SJSA1 (cell line): Measurements from ENCODE around the gene TAPT1. TPM values are rescaled to one million over a fixed set of nuclear protein-coding genes. Genes with fewer than 3 reads are reported as not detected.
"Not testable (repeated sequence)": the region's sequence is repeated elsewhere in the genome, so short reads cannot be mapped to it uniquely, and the experiment has no call there.

Source experiments
- DNase-seq, 2 experiments: peaks; one replicate each; pipeline ENCODE4 v3.0.0-alpha.2; 2015 to 2020; ENCODE audit warnings: low spot score in 2 of 2, low read depth in 1 of 2
- H3K27ac ChIP-seq: fragments of 250-450 bp; sonication (Bioruptor Pico); 2 replicates; pipeline ENCODE4 v1.5.1; 2020; ENCODE audit warnings: mild to moderate bottlenecking, moderate library complexity
- H3K27me3 ChIP-seq: fragments of 250-450 bp; sonication (Bioruptor Pico); replicated peaks from 2 replicates; pipeline ENCODE4 v1.5.1; 2020; ENCODE audit warnings: mild to moderate bottlenecking, moderate library complexity
- H3K36me3 ChIP-seq: fragments of 250-450 bp; sonication (Bioruptor Pico); 2 replicates; pipeline ENCODE4 v1.5.1; 2020; ENCODE audit warnings: mild to moderate bottlenecking
- H3K4me1 ChIP-seq: fragments of 250-450 bp; sonication (Bioruptor Pico); replicated peaks from 2 replicates; pipeline ENCODE4 v1.6.1; 2021; ENCODE audit warnings: mild to moderate bottlenecking
- H3K4me3 ChIP-seq: fragments of 250-450 bp; sonication (Bioruptor Pico); 2 replicates; pipeline ENCODE4 v1.5.1; 2020; ENCODE audit warnings: mild to moderate bottlenecking
- H3K9me3 ChIP-seq: fragments of 250-450 bp; sonication (Bioruptor Pico); replicated peaks from 2 replicates; pipeline ENCODE4 v1.5.1; 2020; ENCODE audit warnings: mild to moderate bottlenecking
- total RNA-seq: library from RNA; depleted of rRNA; stranded (reverse); fragments of >200 nt; shearing (Covaris generic); gene quantifications from 2 replicates; pipeline ENCODE4 v1.2.3, GENCODE V29; 2014

TAPT1 gene
- total RNA-seq, 1 experiment from 2014 or later: 8.9 TPM

DNA sequence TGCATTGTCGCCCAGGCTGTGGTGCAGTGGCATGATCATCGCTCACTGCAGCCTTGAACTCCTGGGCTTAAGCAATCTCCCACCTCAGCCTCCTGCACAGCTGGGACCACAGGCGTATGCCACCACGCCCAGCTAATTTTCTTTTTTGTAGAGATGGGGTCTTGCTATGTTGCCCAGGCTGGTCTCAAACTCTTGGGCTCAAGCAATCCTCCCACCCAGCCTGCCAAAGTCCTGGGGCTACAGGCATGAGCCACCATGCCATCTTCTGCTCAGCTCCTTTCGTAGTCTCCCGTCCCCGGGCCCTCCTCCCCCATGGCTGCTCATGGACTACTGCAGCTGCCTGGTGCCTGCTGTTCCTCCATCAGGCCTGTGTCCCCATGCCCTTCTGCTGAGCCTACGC lies 58.1 kb downstream of the TAPT1 start:
- no peaks in the 10 kb centered on the region for H3K36me3 ChIP-seq
- H3K9me3 ChIP-seq: no peaks in the 10 kb centered on the region
- H3K4me1 ChIP-seq: no peaks in the 10 kb centered on the region
- H3K27me3 ChIP-seq: no peaks in the 10 kb centered on the region
- DNase-seq: no peak
- no peak overlapping the region for H3K27ac ChIP-seq
- H3K4me3 ChIP-seq: no peak overlapping the region

DNA sequence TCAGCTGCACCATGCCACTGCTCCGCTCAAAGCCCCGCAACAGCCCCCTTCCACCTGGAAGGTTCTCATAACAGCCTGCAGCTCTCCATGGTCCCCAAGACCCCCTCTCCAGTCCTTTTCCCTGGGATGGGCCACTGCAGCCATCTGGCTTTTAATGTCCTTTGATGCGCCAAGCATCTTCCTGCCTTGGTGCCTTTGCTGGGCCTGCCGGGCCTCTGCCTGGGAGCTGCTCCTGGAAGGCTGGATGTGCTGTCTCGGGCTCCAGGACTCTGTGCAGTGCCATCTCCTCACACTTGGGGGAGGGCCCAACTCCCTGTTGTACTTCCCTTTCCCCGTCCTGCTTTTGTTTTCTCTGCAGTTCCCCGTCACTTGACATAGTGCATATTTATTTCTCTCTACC lies 60.3 kb downstream of the TAPT1 start:
- no peak for DNase-seq
- Histone ChIP-seq H3K4me1 (no peaks in the 10 kb centered on the region), H3K27ac (no peak overlapping the region), H3K4me3 (no peak overlapping the region), H3K27me3 (no peaks in the 10 kb centered on the region), H3K36me3 (no peaks in the 10 kb centered on the region), H3K9me3 (no peaks in the 10 kb centered on the region)

DNA sequence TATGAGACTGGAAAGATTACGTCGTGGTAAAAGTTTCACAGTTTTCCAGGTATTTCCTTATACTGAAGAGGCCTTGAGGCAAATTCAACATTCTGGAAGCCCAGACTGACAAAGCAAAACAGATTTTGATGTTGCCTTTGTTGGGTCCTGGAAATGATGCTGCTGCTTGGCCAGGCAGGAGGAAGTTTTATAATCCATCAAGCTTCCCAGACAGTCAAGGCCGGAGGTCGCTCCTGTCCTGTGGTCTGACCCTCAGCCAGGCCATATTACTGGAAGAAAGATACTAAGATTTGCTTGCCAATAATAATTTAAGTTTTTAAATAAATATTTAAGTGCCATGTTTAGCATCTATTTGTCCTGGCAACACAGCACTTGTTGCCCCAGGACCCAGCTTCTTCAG lies 63.4 kb downstream of the TAPT1 start:
- H3K4me1 ChIP-seq: no peaks in the 10 kb centered on the region
- no peaks in the 10 kb centered on the region for H3K9me3 ChIP-seq
- no peaks in the 10 kb centered on the region for H3K36me3 ChIP-seq
- H3K27me3 ChIP-seq: no peaks in the 10 kb centered on the region
- no peak for DNase-seq
- no peak overlapping the region for H3K4me3 ChIP-seq
- no peak overlapping the region for H3K27ac ChIP-seq

DNA sequence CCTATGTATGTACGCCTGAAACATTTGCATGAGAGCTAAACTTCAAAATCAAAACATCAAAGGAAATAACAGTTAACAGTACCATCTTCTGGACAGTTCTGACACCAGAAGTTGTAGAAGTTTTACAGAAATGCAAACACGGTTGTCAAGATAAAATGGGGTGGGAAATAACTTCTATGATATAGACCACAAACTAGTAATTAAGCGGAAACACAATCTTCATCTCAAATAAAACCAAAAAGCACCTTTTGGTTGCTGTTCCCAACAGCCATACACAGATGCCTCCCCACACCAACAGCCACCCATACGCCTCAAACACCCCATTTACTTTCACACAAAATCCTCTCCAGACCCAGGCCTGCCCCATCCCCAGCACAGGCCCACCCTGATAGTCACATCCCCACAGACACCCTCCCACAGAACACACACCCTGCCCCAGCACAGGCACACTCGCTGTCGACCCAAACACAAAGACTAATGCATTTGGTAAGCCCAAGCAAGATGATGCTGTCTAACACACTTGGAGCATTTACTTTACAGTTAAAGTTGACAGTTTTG lies 64.3 kb downstream of the TAPT1 start:
- Histone ChIP-seq H3K27ac (no peak overlapping the region), H3K4me3 (no peak overlapping the region), H3K36me3 (no peaks in the 10 kb centered on the region), H3K9me3 (no peaks in the 10 kb centered on the region), H3K27me3 (no peaks in the 10 kb centered on the region), H3K4me1 (no peaks in the 10 kb centered on the region)
- no peak for DNase-seq

DNA sequence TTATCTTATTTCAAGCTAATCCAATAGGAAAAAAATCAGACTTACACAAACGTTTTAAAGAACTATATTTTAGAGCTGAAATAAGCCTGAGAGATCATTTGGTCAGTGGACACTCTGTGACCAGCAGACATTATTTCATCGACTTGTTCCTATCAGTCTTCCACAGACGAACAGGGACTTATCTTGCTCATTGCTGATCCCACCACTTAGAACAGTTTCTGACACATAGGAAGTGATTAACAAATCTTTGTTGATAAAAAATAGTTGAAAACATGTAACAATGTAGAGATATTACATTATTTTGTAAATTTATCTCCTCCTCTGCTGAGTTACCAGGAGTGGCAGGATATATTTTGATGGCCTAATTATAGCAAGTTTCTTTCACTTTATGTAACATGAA lies 65.8 kb downstream of the TAPT1 start:
- Histone ChIP-seq H3K27me3 (no peaks in the 10 kb centered on the region), H3K4me3 (no peak overlapping the region), H3K4me1 (no peaks in the 10 kb centered on the region), H3K36me3 (no peaks in the 10 kb centered on the region), H3K27ac (no peak overlapping the region), H3K9me3 (no peaks in the 10 kb centered on the region)
- DNase-seq: no peak

DNA sequence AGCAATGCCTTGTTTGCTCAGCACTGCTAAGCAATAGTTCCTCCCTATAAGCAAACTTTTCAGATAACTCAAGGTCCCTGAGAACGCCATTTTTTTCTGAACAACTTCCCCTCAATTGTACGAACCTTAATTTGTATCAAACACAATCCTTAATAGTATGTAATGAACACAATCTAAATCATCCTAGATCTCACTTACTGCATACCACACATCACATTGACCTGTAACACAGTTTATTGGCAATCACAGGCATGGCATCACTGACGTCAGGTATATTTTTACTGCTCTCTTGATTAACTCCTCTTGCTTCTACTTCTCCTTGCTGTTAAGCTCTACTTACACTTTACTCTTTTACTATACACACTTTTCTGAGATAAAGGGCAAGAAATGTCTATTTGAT lies 67.0 kb downstream of the TAPT1 start:
- H3K4me3 ChIP-seq: no peak overlapping the region
- no peaks in the 10 kb centered on the region for H3K27me3 ChIP-seq
- no peak overlapping the region for H3K27ac ChIP-seq
- DNase-seq: no peak
- H3K9me3 ChIP-seq: no peaks in the 10 kb centered on the region
- no peaks in the 10 kb centered on the region for H3K4me1 ChIP-seq
- H3K36me3 ChIP-seq: no peaks in the 10 kb centered on the region

DNA sequence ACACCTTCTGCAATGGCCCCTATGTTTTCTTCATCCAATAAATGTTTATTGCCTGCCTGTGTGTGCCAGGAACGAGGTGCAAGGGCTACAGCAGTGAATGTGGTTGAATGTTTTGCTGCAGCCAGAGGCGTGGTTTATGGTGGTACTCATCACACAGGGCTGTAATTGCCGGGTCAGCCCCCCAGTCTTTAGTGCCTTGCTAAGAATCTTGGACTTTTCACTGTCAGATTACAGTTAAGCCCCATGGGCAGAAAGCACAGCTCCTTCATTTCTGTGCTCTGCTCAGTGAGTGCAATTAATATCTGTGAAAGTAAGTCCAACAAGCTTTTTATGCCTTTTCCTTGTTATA lies 67.8 kb downstream of the TAPT1 start:
- Histone ChIP-seq H3K9me3 (no peaks in the 10 kb centered on the region), H3K27me3 (no peaks in the 10 kb centered on the region), H3K27ac (no peak overlapping the region), H3K4me3 (no peak overlapping the region), H3K4me1 (no peaks in the 10 kb centered on the region), H3K36me3 (no peaks in the 10 kb centered on the region)
- DNase-seq: no peak

DNA sequence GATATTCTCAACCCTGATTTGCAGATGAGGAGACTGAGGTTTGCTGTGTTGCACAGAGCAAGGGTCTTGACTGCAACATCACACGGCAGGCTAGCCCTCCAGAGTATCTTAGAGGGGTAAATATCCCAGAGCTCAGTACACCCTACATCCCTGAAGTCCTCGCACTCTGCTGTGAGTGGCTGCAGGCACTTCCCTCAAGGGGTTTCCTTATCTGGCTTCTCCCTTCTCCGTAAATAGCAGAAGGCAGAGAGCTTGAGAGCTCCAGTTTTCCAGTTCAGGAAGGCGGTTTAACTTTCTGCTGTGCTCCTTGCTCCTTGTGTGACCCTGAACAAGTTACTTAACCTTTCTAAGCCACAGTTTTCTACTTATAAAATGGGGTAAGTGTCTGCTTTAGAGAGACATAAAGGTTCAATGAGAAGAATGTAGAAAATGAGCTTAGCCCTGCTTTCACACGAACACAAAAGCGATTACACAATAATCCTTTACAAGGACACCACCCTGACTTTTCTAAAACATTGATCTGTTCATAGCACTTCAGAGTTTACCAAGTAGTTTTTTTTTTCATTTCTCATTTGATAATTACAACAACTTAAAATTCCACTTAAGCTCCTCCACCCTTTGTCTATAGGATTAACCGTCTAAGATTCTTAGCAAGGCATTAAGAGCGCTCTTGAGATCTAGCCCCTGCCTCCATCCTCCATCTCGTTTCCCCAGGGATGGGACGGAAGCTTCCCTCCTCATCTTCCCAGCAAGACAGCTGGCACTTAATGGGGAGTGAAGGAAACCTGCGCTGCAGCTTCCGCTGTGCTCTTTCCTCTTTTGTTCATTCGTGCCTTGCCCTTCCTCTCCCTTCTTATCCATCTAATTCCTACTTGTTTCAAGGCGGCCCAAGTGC lies 68.4 kb downstream of the TAPT1 start:
- no peak overlapping the region for H3K27ac ChIP-seq
- H3K9me3 ChIP-seq: no peaks in the 10 kb centered on the region
- H3K4me3 ChIP-seq: no peak overlapping the region
- H3K27me3 ChIP-seq: no peaks in the 10 kb centered on the region
- DNase-seq: no peak
- H3K36me3 ChIP-seq: no peaks in the 10 kb centered on the region
- H3K4me1 ChIP-seq: no peaks in the 10 kb centered on the region

DNA sequence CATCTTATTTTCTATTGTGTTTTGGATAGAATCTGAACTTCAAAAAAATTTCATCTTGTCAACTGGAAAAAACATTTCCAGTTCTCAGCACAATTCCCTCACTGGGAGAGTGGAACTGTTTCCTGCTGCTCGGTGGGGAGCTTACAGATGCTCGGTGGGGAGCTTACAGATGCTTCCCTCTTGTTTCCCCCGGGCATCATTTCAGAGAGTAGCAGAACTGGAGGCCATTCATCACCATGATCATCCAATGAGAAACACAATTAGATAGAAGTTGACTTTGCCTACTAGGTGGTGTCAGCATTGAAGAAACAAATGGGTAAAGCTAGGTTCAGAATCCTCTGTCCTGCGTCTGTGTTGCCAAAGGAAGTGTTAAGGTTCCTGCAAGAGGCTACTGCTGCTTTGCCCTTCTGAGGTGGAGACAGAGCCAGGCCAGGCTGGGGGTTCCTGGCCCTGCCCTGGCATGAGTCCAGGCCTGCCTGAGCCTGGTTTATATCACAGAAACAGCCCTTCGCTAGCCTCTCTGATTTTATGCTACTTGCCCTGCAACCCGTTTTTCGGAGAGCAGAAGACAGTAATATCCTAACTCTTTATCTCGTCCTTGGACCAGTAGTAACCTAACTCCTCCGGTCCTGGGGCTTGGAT lies 70.6 kb downstream of the TAPT1 start:
- no peak for DNase-seq
- Histone ChIP-seq H3K9me3 (no peaks in the 10 kb centered on the region), H3K4me3 (no peak overlapping the region), H3K27me3 (no peaks in the 10 kb centered on the region), H3K27ac (no peak overlapping the region), H3K36me3 (no peaks in the 10 kb centered on the region), H3K4me1 (no peaks in the 10 kb centered on the region)

DNA sequence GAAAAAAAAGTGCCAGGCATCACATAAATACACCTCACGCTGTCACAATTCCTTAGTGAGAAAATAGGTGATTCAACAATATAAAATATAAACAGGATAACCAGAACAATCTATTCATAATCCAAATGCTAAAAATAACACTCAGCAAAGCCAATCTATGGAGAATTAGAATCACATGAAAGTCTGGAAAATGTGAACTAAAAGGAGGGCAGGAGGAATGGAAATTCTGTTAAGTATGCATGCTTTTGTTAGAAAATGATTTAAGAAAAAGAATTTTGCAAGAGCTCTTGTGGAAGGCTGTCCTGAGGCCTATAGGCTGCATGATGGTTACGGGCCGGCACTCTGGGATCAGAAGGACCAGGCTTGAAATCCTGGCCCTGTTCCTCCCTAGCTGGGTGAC lies 71.8 kb downstream of the TAPT1 start:
- Histone ChIP-seq H3K9me3 (no peaks in the 10 kb centered on the region), H3K4me1 (no peaks in the 10 kb centered on the region), H3K4me3 (no peak overlapping the region), H3K36me3 (no peaks in the 10 kb centered on the region), H3K27me3 (no peaks in the 10 kb centered on the region), H3K27ac (no peak overlapping the region)
- DNase-seq: no peak

DNA sequence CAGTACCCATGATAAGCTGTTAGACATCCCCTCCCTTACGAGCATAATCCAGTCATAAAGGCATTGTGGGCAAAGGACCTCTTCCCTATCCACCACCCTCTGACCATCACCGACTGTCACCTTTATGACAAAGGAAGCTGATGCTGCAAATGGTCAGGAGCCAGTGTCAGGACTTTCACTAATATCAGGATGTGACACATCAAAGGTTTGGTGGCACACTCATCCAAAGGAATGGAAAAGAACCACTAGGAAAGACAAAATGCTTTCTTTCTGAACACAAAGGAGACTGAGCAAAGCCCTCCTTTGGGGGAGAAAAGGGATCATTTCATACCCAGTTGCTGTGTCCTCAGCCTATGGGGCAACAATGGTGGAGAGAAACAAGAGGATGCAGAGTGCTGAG lies 75.6 kb downstream of the TAPT1 start:
- no peak for DNase-seq
- H3K36me3 ChIP-seq: no peaks in the 10 kb centered on the region

DNA sequence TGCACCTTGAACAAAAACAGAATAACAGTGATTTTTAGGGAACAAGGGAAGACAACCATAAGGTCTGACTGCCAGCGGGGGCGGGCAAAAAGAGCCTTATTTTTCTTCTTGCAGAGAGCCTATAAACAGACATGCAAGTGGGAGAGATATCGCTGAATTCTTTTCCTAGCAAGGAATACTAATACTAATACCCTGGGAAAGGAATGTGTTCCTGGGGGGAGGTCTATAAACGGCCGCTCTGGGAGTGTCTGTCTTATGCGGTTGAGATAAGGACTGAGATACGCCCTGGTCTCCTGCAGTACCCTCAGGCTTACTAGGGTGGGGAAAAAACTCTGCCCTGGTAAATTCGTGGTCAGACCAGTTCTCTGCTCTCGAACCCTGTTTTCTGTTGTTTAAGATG lies 81.4 kb downstream of the TAPT1 start:
- H3K27me3 ChIP-seq, H3K4me3 ChIP-seq, DNase-seq, H3K9me3 ChIP-seq, H3K4me1 ChIP-seq, H3K36me3 ChIP-seq, H3K27ac ChIP-seq: not testable (repeated sequence)

More for the DNA sequence above, 75.6 kb downstream of the TAPT1 start:
- H3K27ac ChIP-seq: no peak overlapping the region
- H3K4me3 ChIP-seq: no peak overlapping the region
- no peaks in the 10 kb centered on the region for H3K9me3 ChIP-seq
- no peaks in the 10 kb centered on the region for H3K27me3 ChIP-seq
- no peaks in the 10 kb centered on the region for H3K4me1 ChIP-seq

DNA sequence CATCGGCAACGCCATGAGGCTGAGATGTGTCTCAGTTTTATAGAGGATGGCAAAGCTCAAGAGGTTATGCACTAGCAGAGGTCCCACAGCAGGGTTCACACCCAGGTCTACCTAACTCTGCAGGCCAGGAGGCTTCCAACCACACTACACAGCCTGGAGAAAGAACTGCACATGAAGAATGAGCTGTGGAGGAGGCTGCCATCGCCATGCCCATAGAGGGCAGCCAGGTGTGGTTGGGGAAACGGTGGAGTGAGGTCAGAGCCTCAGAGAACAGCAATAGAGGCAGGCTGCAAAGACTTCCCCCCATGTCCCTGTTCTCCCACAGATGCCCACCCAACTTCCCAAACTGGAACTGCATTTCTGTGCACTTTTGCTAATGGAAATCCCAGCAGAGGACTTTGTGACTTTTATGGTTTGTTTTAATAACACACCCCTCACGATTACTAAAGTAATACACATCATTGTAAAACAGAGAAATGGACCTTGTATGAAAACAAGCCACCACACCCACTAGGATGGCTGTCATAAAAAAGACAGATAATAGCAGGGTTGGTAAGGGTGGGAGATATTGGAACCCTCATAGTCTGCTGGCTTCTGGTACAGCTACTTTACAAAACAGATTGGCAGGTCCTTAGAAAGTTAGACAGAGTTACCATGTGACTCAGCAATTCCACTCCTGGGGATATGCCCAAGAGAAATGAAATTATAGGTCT lies 83.5 kb downstream of the TAPT1 start:
- Histone ChIP-seq H3K36me3 (no peaks in the 10 kb centered on the region), H3K4me3 (no peak overlapping the region), H3K4me1 (0 out of 2 replicates have a peak, but pooled peaks cover 4% of the 10 kb centered on the region), H3K9me3 (no peaks in the 10 kb centered on the region), H3K27me3 (no peaks in the 10 kb centered on the region), H3K27ac (no peak overlapping the region)
- no peak for DNase-seq

DNA sequence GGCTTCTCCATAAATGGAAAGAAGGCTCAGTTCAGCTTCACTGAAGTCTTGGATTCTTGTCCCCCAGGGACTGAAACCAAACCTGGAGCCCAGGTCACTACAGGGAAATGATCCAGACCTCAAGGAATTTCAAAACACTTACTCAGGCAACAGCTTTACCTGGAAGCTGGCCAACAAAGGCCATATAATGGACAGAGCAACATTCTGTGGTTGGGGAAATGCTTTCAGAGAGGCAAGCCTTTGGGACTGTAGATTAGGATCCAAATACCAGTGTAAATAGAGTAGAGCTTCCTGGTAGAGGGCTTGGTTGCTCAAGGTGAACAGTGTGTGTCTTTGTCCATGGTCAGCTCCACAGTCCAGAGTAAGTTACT lies 85.4 kb downstream of the TAPT1 start:
- no peak overlapping the region for H3K27ac ChIP-seq
- 0 out of 2 replicates have a peak, but pooled peaks cover 4% of the 10 kb centered on the region for H3K4me1 ChIP-seq
- H3K36me3 ChIP-seq: no peaks in the 10 kb centered on the region
- peak; percentile 48 to 57 for DNase-seq
- H3K27me3 ChIP-seq: no peaks in the 10 kb centered on the region
- H3K4me3 ChIP-seq: no peak overlapping the region
- H3K9me3 ChIP-seq: no peaks in the 10 kb centered on the region
